IPS-15b (cell line): ENCODE measurements around the gene SYNE1.

ENCODE experiments used
- H3K27me3 ChIP-seq: one replicate; pipeline ENCODE4 v1.6.1; 2013; ENCODE audit warnings: low read length; ENCODE audit not compliant: control insufficient read depth, insufficient read depth
- H3K36me3 ChIP-seq: one replicate; pipeline ENCODE4 v1.6.1; 2013; ENCODE audit warnings: low read length; ENCODE audit not compliant: control insufficient read depth, insufficient read depth
- H3K4me1 ChIP-seq: one replicate; pipeline ENCODE4 v1.6.1; 2013; ENCODE audit warnings: mild to moderate bottlenecking, low read length; ENCODE audit not compliant: control insufficient read depth, insufficient read depth
- H3K4me3 ChIP-seq: one replicate; pipeline ENCODE4 v1.5.1; 2013; ENCODE audit warnings: low read depth, low read length
- H3K9ac ChIP-seq: one replicate; pipeline ENCODE4 v1.6.1; 2013; ENCODE audit warnings: low read depth, mild to moderate bottlenecking, low read length
- H3K9me3 ChIP-seq: one replicate; pipeline ENCODE4 v1.6.1; 2013; ENCODE audit warnings: mild to moderate bottlenecking, low read length; ENCODE audit not compliant: control insufficient read depth, insufficient read depth

The SYNE1 gene

DNA sequence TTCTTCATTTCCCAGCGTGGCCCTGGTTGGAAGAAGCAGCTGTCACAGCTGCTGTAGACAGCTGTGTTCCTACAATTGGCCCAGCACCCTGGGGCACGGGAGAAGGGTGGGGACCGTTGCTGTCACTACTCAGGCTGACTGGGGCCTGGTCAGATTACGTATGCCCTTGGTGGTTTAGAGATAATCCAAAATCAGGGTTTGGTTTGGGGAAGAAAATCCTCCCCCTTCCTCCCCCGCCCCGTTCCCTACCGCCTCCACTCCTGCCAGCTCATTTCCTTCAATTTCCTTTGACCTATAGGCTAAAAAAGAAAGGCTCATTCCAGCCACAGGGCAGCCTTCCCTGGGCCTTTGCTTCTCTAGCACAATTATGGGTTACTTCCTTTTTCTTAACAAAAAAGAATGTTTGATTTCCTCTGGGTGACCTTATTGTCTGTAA is 537.0 kb downstream of the SYNE1 start:
- Histone ChIP-seq H3K4me3 (no peak overlapping the region), H3K36me3 (no peaks in the 10 kb centered on the region), H3K27me3 (no peaks in the 10 kb centered on the region), H3K9ac (no peak overlapping the region), H3K9me3 (no peaks in the 10 kb centered on the region), H3K4me1 (no peaks in the 10 kb centered on the region)

DNA sequence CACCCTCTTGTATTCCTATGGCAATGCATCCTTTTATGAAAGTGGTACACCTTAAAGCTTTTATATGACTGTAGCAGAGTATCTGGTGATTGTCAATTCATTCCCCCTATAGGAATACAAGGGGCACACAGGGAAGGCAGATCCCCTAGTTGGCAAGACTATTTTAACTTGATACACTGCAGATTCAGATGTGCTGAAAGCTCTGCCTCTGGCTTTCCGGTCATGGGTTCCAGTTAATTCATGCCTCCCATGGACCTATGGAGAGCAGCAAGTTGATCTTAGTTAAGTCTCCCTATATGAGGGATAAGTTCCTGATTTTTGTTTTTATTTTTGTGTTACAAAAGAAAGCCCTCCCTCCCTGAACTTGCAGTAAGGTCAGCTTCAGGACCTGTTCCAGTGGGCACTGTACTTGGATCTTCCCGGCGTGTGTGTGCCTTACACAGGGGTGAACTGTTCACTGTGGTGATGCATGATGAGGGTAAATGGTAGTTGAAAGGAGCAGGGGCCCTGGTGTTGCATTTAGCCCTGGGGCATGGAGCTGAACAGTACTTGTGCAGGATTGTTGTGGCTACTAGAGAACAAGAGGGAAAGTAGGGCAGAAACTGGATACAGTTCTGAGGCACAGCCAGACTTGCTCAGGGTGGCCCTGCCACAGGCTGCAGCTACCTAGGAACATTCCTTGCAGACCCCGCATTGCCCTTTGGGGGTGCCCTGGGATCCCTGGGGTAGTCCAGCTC is 537.5 kb downstream of the SYNE1 start:
- H3K36me3 ChIP-seq = no peaks in the 10 kb centered on the region
- H3K9me3 ChIP-seq = no peaks in the 10 kb centered on the region
- no peak overlapping the region for H3K4me3 ChIP-seq
- no peak overlapping the region for H3K9ac ChIP-seq
- no peaks in the 10 kb centered on the region for H3K4me1 ChIP-seq
- no peaks in the 10 kb centered on the region for H3K27me3 ChIP-seq

- Histone ChIP-seq H3K9me3 (no peaks in the 10 kb centered on the region), H3K4me1 (no peaks in the 10 kb centered on the region), H3K36me3 (no peaks in the 10 kb centered on the region), H3K27me3 (no peaks in the 10 kb centered on the region), H3K9ac (no peak overlapping the region), H3K4me3 (no peak overlapping the region)
Measured at GRCh38 chr6:152098683-152099082, 538.5 kb downstream of the SYNE1 start.

GRCh38 chr6:152096863-152097496 is 540.2 kb downstream of the SYNE1 start:
- H3K4me3 ChIP-seq = no peak overlapping the region
- no peaks in the 10 kb centered on the region for H3K9me3 ChIP-seq
- H3K4me1 ChIP-seq = no peaks in the 10 kb centered on the region
- H3K9ac ChIP-seq = no peak overlapping the region
- H3K27me3 ChIP-seq = no peaks in the 10 kb centered on the region
- H3K36me3 ChIP-seq = no peaks in the 10 kb centered on the region

GRCh38 chr6:152094992-152095592 is 542.1 kb downstream of the SYNE1 start:
- Histone ChIP-seq H3K9ac (no peak overlapping the region), H3K4me1 (no peaks in the 10 kb centered on the region), H3K4me3 (no peak overlapping the region), H3K9me3 (no peaks in the 10 kb centered on the region), H3K27me3 (no peaks in the 10 kb centered on the region), H3K36me3 (no peaks in the 10 kb centered on the region)

GRCh38 chr6:152094276-152094675 is 542.9 kb downstream of the SYNE1 start:
- H3K4me3 ChIP-seq = no peak overlapping the region
- no peak overlapping the region for H3K9ac ChIP-seq
- H3K4me1 ChIP-seq = no peaks in the 10 kb centered on the region
- no peaks in the 10 kb centered on the region for H3K9me3 ChIP-seq
- no peaks in the 10 kb centered on the region for H3K36me3 ChIP-seq
- no peaks in the 10 kb centered on the region for H3K27me3 ChIP-seq

- no peak overlapping the region for H3K9ac ChIP-seq
Measured at GRCh38 chr6:152093711-152094110, 543.5 kb downstream of the SYNE1 start.

DNA sequence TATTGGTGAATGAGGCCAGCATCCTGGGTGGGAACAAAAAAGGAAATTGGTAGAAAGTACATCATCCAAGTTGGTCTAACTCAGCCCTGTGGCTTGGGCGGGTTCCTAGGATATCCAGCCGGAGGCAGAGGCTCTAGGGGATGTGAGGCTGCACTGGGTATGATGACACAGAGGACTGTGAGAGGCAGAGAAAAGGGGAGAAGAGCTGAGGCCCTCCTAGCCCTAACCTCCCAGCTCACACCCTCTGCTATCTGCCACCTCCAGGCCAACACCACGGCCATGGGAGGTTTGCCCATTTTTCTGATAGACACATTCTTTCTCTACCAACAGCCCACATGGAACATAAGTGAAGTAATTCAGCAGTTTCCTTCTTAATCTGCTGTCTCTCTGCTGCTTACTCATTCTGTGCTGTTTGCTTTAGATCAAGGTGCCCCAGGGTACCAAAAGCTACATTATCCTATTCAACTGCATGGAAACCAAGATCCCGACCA is 545.3 kb downstream of the SYNE1 start:
- H3K4me1 ChIP-seq = no peaks in the 10 kb centered on the region
- H3K36me3 ChIP-seq = no peaks in the 10 kb centered on the region
- no peak overlapping the region for H3K4me3 ChIP-seq
- H3K9me3 ChIP-seq = no peaks in the 10 kb centered on the region
- no peaks in the 10 kb centered on the region for H3K27me3 ChIP-seq
- H3K9ac ChIP-seq = no peak overlapping the region

More at GRCh38 chr6:152093711-152094110, 543.5 kb downstream of the SYNE1 start:
- Histone ChIP-seq H3K9me3 (no peaks in the 10 kb centered on the region), H3K36me3 (no peaks in the 10 kb centered on the region), H3K4me3 (no peak overlapping the region), H3K4me1 (no peaks in the 10 kb centered on the region), H3K27me3 (no peaks in the 10 kb centered on the region)

GRCh38 chr6:152091201-152091600 is 546.0 kb downstream of the SYNE1 start:
- H3K36me3 ChIP-seq = no peaks in the 10 kb centered on the region
- no peaks in the 10 kb centered on the region for H3K9me3 ChIP-seq
- H3K4me3 ChIP-seq = no peak overlapping the region
- no peak overlapping the region for H3K9ac ChIP-seq
- H3K27me3 ChIP-seq = no peaks in the 10 kb centered on the region
- H3K4me1 ChIP-seq = no peaks in the 10 kb centered on the region

GRCh38 chr6:152089992-152090391 is 547.2 kb downstream of the SYNE1 start:
- H3K4me1 ChIP-seq = no peaks in the 10 kb centered on the region
- H3K9me3 ChIP-seq = no peaks in the 10 kb centered on the region
- H3K9ac ChIP-seq = no peak overlapping the region
- no peaks in the 10 kb centered on the region for H3K36me3 ChIP-seq
- no peak overlapping the region for H3K4me3 ChIP-seq
- no peaks in the 10 kb centered on the region for H3K27me3 ChIP-seq

- Histone ChIP-seq H3K27me3 (no peaks in the 10 kb centered on the region), H3K9me3 (no peaks in the 10 kb centered on the region), H3K36me3 (no peaks in the 10 kb centered on the region), H3K9ac (no peak overlapping the region), H3K4me3 (no peak overlapping the region), H3K4me1 (no peaks in the 10 kb centered on the region)
Measured at GRCh38 chr6:152087701-152088100, 549.5 kb downstream of the SYNE1 start.

DNA sequence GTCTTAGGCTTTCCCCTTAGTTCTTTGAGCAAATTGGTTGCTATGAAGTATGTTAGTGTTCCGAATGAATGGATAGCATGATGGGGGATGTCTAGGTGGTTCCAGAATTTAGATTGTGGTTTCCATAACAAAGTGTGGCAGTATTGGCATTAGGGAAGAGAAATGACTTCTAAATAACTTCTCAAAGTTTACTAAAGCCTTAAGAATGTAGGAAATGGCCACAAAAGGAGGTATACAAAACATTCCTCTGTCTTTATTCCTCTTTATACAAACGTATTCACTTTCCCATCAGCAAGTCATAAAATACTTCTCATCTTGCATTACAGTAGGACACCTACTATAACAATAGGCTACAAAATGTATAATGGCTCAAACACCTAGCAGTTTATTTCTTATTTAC is 550.1 kb downstream of the SYNE1 start:
- no peaks in the 10 kb centered on the region for H3K9me3 ChIP-seq
- no peak overlapping the region for H3K4me3 ChIP-seq
- no peaks in the 10 kb centered on the region for H3K4me1 ChIP-seq
- H3K27me3 ChIP-seq = no peaks in the 10 kb centered on the region
- H3K36me3 ChIP-seq = no peaks in the 10 kb centered on the region
- no peak overlapping the region for H3K9ac ChIP-seq
